Measurements from ENCODE around the gene PIKFYVE.
"Not testable (repeated sequence)": the region's sequence is repeated elsewhere in the genome, so short reads cannot be mapped to it uniquely, and the experiment has no call there.

Gene PIKFYVE

DNA sequence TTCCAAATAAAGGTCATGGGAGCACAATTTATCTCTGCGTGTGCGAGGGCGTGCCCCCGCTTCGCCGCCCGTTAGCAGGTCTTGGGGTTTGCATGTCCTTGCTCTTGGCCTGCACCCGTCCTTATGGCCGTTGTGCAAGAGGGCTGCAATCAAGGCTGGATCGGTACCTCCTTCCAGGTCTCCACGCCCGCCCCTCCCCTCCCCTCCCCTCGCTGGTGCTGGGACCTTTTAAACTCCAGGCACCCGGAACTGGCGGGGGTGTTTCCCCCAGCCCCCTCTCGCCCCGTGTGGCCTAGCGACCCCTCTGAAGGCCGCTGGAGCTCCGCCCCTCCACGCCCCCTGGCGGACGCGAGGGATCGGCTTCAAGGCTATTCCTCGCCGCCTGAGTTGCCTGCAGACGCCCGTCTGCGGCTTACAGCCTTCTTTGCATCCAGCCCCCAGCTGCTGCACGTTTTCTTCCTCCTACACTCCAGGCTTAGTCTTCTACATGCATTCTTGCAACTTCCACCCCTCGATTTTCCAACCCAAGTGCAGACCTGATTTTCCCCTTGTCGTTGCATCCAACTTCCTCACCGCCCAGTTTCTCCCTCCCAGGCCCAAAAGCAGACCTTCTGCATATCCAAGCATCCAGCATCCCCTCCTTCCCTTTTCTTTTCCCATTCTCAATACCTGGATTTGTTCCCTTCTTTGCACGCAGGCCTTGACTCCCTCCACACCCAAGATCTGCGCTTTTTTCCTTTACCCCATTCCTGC is 11.8 kb upstream of the PIKFYVE start:
- in situ Hi-C loops (cut with MboI; ENCODE audit: low pct_unique_long_range_greater_than_20kb, low sequenced_read_pairs, unreplicated experiment): no loop called here
- TF ChIP-seq, protein P1, sequence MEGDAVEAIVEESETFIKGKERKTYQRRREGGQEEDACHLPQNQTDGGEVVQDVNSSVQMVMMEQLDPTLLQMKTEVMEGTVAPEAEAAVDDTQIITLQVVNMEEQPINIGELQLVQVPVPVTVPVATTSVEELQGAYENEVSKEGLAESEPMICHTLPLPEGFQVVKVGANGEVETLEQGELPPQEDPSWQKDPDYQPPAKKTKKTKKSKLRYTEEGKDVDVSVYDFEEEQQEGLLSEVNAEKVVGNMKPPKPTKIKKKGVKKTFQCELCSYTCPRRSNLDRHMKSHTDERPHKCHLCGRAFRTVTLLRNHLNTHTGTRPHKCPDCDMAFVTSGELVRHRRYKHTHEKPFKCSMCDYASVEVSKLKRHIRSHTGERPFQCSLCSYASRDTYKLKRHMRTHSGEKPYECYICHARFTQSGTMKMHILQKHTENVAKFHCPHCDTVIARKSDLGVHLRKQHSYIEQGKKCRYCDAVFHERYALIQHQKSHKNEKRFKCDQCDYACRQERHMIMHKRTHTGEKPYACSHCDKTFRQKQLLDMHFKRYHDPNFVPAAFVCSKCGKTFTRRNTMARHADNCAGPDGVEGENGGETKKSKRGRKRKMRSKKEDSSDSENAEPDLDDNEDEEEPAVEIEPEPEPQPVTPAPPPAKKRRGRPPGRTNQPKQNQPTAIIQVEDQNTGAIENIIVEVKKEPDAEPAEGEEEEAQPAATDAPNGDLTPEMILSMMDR (IDR thresholded peaks at IDR 0.05; ENCODE audit: extremely low read depth, insufficient read depth, missing control alignments): peak; percentile 84

DNA sequence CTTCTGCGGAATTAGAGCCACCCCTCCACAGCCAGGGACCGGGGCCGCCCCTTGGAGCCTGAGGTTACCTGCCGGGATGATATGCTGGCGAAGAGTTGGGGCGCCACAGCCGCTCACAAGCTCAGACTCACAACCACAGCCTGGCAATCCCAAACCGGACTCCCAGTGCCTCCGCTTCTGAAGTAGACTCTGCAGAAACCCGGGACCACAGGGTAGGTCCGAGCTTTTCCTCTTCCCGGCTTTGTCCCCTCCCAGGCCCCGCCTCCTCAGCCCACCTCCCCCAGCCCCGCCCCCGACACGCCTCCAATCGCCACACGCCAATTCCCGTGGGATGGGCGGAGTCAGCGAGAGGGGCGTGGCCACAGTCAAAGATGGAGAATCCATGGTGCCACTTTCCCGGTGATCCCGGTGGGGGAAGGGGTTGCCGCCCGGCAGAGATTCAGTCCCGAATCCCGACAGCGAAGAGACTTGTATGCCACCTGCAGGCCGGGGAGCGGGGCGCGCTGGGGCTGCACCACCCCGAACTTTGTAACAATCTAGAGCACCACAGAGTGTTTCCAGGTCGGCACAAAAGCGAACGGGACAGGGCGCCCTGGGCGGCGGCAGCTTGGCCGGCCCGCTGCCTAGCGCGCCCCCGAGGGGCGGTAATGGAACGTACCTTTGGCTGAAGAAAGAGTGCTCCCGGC is 11.0 kb upstream of the PIKFYVE start, which contains the start of gene IDH1:
Gene IDH1, minus strand, starts transcription at position 201 of the 686 bp plus-strand sequence. CDS start 3,520 bp downstream, outside the sequence.
- DNase-seq (ENCODE audit: low spot score): peak; percentile 93
- TF ChIP-seq, protein P1 (IDR thresholded peaks at IDR 0.05; ENCODE audit: extremely low read depth, insufficient read depth, missing control alignments): peak; percentile 64
- in situ Hi-C loops (cut with MboI; ENCODE audit: low pct_unique_long_range_greater_than_20kb, low sequenced_read_pairs, unreplicated experiment): no loop called here

More for the DNA sequence above, 11.8 kb upstream of the PIKFYVE start:
- peak; percentile 89 for DNase-seq (ENCODE audit: low spot score)

DNA sequence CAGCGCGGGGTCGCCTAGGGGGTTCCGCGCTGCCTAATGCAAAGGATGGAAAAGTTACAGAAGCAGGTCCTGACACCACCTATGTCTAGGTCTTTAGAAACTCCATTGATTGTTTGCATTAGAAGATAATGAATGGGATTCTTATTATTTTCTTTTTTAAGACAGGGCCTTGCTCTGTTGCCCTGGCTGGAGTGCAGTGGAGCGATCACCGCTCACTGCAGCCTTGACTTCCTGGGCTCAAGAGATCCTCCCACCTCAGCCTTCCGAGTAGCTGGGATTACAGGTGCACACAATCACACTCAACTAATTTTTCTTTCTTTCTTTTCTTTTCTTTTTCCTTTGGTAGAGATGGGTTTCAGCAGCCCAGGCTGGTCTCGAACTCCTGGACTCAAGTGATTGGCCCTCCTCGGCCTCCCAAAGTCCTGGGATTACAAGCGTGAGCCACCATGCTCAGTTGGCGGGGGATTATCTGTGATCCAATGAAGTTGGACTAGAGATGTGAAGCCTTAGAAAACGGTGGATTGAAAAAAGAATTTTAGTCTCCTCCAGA is 10.4 kb upstream of the PIKFYVE start:
- TF ChIP-seq, protein P1 (IDR thresholded peaks at IDR 0.05; ENCODE audit: extremely low read depth, insufficient read depth, missing control alignments): no peak
- DNase-seq (ENCODE audit: low spot score): no peak
- in situ Hi-C loops (cut with MboI; ENCODE audit: low pct_unique_long_range_greater_than_20kb, low sequenced_read_pairs, unreplicated experiment): no loop called here

DNA sequence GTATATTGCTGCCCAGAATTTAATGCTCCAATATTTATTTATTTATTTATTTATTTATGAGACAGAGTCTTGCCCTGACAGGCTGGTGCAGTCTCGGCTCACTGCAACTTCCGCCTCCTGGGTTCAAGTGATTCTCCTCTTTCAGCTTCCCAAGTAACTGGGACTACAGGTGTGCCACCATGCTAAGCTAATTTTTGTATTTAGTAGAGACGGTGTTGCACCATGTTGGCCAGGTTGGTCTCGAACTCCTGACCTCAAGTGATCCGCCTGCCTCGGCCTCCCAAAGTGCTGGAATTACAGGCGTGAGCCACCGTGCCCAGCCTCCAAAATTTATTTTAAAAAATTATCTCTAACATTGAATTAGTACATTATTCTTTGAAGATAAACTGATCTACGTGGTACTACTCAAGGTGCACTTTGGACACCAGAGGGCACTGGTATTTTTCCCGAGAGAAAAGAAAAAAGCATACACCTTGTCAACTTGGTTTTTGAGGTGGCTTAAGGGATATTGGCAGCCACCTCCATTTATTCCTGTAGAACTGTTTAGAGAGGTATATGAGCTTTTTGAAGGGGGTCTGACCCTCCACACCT is 9.8 kb upstream of the PIKFYVE start:
- no peak for DNase-seq (ENCODE audit: low spot score)
- TF ChIP-seq, protein P1 (IDR thresholded peaks at IDR 0.05; ENCODE audit: extremely low read depth, insufficient read depth, missing control alignments): peak; percentile 43
- in situ Hi-C loops (cut with MboI; ENCODE audit: low pct_unique_long_range_greater_than_20kb, low sequenced_read_pairs, unreplicated experiment): no loop called here

DNA sequence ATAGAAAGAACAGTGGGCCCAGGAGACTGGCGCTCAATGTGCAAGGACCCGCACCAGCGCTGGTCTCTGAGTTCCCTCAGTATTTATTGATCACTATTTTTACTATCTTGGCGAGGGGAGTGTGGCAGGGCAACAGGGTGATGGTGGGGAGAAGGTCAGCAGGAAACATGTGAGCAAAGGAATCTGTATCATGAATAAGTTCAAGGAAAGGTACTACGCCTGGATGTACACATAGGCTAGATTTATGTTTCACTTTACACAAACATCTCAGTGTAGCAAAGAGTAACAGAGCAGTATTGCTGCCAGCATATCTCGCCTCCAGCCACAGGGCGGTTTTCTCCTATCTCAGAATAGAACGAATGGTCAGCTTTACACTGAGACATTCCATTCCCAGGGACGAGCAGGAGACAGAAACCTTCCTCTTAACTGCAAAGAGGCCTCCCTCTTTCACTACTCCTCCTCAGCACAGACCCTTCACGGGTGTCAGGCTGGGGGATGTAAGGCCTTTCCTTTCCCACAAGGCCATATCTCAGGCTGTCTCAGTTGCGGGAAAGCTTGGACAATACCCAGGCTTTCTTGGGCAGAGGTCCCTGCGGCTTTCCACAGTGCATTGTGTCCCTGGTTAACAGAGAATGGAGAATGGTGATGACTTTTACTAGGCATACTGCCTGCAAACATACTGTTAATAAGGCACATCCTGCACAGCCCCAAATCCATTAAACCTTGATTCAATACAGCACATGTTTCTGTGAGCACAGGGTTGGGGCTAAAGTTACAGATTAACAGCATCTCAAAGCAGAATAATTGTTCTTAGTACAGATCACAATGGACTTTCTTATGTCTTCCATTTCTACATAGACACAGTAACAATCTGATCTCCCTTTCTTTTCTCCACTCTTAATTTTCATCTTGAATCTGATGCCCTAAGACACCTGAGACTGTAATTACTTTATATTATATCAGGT is 8.9 kb upstream of the PIKFYVE start:
- in situ Hi-C loops (cut with MboI; ENCODE audit: low pct_unique_long_range_greater_than_20kb, low sequenced_read_pairs, unreplicated experiment); DNase-seq (ENCODE audit: low spot score): not testable (repeated sequence)

DNA sequence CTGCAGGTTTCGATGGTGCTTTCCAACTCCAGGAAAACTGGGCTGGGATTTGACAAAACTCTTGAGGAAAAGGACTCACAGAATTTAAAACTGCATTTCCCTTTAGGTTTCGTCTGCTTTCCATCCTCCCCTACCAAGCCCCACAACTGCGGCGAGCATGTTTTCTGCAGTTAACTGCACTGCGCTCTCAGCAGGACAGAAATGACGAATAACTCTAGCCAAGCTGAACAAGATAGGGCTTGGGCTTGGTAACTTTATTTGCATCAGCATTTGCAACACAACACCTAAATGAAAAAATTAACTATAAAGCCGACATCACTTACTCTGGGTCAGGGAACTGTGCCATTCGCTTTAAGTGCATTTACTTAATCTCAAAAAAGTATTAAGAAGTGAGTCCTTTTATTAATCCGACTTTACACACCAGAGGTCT is 669 bp upstream of the PIKFYVE start:
- peak; percentile 68 for DNase-seq (ENCODE audit: low spot score)
- in situ Hi-C loops (cut with MboI; ENCODE audit: low pct_unique_long_range_greater_than_20kb, low sequenced_read_pairs, unreplicated experiment): no loop called here
- TF ChIP-seq, protein P1 (IDR thresholded peaks at IDR 0.05; ENCODE audit: extremely low read depth, insufficient read depth, missing control alignments): no peak

Measured in GM13977 (cell line).